GM18505 (cell line): ENCODE data around the gene DPEP1.

Source experiments
- ATAC-seq: cut with Tn5 transposase; IDR thresholded peaks from one replicate; pipeline ENCODE4 v1.9.1; 2021; ENCODE audit not compliant: unreplicated experiment
- POLR2A ChIP-seq: IDR thresholded peaks from 4 replicates; pipeline ENCODE4 v1.6.1; 2011; ENCODE audit warnings: borderline replicate concordance; ENCODE audit not compliant: insufficient read depth, insufficient read length; ENCODE audit errors: extremely low read depth

DPEP1 gene

GRCh38 chr16:89612415-89613166, 851 bp upstream of the DPEP1 start:
- TF ChIP-seq POLR2A = no peak
- ATAC-seq = no peak

DNA sequence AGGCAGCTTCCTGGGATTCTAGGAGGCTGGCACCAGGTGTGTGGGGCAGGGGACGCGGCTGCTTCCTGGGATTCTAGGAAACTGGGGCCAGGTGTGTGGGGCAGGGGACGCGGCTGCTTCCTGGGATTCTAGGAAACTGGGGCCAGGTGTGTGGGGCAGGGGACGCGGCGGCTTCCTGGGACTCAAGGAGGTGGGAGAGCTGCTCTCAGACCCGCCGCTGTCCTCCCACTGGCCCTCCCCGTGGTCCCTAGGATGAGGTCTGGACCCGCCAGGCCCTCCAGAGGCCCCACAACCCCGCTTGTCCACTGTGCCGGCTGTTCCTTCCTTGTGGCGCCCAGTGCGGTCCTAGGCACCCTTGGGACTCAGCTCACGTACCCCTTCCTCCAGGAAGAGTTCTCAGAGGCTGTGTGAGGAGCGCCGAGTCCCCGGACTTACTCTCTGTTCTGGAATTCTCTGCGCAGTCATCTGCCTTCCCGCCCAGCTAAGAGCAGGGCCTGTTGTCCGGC, 565 bp downstream of the DPEP1 start:
- no peak for ATAC-seq
- TF ChIP-seq POLR2A = no peak

DNA sequence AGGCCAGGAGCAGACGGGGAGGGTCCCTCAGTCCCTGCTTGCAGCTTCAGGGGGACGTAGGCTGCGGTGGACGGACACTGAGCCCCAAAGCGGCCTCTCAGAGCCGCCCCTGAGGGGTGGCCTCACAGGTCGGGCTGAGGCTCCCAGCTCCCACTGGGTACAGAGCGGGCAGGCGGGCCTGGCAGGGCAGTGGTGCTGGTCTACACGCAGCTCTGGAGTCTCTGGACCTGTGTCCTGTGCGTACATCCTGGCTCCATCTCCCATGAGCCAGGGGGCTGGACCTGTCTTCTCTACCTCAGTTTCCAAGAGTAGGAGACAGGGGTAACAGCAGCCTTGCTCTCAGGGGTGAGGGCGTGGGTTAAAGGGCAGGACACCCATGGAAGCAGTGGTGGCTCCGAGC, 1.7 kb downstream of the DPEP1 start:
- no peak for ATAC-seq
- no peak for TF ChIP-seq POLR2A

DNA sequence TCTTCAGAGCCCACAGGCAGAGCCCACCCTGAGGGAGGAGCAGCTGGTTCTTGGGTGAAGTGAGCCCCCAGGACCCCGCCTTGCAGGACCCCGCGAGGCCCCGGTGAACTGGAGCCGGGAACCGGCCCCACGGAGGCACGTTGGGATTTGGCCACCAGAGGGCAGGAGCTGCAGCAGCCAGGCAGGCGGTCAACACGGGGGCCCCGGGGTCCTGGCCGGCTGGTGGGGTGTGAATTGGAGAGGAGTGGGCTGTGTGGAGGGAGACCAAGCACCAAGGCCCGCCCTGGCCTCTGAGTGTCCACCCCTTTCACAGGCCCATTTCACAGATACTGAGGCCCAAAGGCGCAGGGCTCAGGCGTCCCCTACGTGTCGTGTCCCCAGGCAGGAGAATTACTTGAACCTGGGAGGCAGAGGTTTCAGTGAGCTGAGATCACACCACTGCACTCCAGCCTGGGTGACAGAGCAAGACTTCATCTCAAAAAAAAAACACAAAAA, 2.2 kb downstream of the DPEP1 start:
- no peak for ATAC-seq
- TF ChIP-seq POLR2A = no peak

GRCh38 chr16:89616623-89617022, 3.2 kb downstream of the DPEP1 start:
- ATAC-seq = no peak
- TF ChIP-seq POLR2A = no peak

GRCh38 chr16:89617036-89617435, 3.6 kb downstream of the DPEP1 start:
- no peak for ATAC-seq
- no peak for TF ChIP-seq POLR2A

DNA sequence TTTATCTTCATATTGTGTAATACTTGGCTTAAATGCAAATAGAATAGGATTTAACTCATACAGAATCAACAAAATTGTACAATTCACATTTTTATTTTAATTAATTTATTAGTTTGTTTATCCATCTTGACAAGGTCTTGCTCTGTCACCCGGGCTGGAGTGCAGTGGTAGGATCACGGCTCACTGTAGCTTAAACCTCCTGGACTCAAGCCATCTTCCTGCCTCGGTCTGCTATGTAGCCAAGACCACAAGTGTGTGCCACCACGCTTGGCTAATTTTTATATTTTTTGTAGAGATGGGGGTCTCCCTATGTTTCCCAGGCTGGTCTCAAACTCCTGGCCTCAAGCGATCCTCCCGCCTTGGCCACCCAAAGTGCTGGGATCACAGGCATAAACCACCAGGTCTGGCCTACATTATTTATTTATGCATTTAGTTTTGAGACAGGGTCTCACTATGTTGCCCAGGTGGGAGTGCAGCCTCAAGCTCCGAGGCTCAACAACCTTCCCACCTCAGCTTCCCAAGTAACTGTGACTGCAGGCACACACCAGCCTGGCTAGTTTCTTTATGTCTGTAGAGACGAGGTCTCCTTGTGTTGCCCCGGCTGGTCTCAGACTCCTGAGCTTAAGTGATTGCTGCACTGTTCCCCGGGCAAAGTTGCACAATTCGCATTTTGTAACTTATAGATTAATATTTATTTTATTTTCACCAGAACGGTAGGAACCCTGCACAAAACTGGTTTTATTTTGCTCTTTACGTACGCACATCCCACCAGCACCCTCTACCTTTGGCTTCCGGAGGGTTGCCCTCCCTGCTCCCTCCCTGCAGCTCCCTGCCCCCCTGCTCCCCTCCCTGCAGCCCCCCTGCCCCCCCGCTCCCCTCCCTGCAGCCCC, 4.9 kb downstream of the DPEP1 start:
- no peak for ATAC-seq
- TF ChIP-seq POLR2A = no peak

DNA sequence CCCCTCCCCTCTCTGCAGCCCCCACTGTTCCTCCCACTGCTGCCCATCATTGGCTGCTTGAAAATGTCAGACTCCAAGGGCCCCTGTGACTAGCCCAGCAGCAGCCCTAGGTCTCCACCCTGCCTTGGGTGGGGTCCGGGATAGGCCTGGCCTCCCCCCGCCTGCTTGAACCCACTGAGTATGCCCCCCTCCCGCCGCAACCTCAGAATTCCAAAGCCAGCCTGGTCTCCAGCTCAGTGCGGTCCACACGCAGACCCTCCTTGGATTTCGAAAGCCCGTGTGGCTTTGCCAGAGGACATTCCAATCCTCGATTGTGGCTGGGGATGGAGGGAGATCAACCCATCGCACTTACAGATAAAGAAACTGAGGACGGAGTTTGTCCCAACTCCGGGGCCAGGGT, 6.4 kb downstream of the DPEP1 start:
- TF ChIP-seq POLR2A = no peak
- no peak for ATAC-seq

DNA sequence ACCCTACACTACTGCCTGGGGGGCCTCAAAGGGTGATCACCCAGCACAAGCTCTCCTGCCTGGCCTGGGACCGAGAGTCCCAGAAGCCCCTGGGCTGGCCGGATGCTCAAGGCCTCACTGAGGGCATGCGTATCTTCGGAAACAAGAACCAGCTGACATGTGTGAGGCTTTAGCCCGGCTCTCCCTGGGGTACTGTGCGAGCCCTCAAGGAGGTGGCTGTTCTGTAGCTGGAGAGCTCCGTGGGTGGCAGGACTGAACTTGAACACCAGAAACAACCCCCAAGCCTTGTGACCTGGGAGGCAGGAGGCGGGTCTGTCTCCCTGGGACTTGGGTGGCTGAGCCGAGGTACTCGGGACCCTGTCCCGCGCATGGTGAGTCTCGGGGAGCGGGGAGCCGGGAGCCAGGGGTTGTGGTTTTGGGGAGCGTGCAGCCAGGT, 7.0 kb downstream of the DPEP1 start:
- no peak for ATAC-seq
- TF ChIP-seq POLR2A = no peak

GRCh38 chr16:89621136-89621697, 7.8 kb downstream of the DPEP1 start:
- no peak for TF ChIP-seq POLR2A
- no peak for ATAC-seq

DNA sequence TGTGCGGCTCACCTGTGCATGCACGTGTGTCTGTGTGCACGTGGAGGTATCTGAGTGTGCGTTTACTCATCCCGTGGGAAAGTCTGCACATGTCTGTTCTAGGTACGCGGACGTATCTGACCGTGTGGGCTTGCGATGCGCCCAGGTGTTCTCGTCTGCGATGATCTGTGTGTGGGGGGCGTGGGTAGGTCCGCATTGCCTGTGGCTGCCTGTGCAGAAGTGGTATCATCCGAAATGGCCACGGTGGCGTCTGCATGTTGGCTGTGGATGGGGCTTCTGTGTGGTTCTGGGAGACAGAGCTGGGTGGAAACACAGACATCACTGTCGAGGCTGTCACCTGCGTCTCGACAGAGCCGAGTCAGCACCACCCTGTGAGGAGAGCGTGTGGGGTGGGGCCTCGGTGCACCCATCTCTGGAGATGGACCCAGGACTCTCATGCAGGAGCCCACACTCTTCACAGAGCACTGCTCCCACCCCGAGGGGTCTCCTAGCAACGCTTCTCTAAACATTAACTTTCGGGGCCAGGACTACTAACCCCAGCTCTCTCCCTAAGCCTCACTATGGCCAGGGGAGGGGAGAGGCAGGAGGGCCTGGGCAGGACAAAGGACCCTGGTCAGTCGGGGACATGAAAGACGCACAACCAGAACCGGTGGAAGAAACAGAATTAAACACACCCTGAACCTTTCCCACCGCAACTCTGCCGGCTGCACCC, 8.4 kb downstream of the DPEP1 start:
- no peak for TF ChIP-seq POLR2A
- ATAC-seq = no peak

DNA sequence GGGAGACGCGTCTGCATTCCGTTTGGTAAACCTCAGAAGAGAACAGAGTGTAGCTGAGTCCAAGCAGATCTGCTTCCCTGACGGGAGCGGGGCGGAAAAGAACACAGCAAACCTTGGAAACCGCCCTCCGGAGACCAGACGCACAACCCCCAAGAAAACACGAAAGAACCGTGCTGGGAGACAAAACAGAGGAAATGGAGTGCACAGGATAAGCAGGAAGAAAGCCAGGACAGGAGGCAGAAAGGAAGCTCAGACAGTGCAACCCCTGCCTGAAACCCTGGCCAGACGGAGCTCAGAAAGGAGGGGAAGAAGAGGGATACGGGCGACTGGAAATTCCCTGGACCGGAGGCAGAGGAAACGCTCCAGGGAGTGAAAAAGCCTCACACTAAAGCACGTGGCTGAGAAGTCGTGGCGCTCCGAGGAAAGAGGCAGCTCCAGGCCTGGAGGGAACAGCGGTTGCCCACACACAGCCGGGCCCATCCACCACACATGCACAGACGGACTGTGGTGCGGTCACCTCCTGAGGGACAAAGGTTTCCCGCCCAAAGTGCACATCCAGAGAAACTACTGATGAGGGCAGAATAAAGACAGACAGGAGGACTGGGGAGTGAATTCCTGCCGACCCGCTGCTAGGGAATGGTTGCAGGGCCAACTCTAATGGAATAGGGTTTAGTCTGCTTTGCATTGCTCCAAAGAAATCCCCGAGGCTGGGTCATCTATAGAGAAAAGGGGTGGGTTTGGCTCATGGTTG, 10.2 kb downstream of the DPEP1 start:
- no peak for TF ChIP-seq POLR2A

More for the DNA sequence above, 10.2 kb downstream of the DPEP1 start:
- ATAC-seq = no peak
